Measurements from ENCODE around the gene WDR7.

Gene WDR7

DNA sequence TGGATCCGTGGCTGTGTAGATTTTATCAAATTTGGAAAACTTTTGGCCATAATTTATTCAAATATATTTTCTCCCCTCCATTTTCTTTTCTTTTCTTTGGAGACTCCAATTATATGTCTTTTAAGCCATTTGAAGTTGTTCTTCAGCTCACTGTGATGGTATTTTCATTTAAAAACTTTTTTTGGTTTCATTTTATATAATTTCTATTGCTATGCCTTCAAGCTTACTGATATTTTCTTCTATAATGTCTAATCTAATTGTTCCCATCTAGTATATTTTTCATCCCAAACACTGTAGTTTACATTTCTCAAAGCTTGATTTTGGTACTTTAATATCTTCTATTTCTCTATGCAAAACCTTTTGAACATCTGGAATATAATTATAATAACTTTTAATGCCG is 72.5 kb downstream of the WDR7 start:
- no peak for DNase-seq

DNA sequence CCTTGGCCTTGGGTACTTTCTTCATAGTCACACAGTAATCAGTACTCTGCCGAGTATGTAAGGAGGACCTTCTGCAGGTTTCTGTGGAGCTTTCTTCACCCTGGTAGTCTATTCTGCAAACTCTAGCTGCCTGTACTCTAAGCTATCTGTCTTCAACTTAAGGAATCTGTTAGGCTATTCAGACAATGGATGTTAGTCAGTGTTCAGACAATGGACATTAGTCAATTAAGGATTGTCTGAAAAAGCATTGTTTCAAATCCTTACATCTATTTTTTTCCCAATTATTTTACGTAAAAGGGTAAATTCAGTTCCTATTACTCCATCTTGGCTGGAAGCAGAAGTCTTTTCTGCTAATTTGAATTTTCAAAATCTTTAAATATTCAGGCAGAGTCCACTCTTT is 75.7 kb downstream of the WDR7 start:
- DNase-seq: no peak

DNA sequence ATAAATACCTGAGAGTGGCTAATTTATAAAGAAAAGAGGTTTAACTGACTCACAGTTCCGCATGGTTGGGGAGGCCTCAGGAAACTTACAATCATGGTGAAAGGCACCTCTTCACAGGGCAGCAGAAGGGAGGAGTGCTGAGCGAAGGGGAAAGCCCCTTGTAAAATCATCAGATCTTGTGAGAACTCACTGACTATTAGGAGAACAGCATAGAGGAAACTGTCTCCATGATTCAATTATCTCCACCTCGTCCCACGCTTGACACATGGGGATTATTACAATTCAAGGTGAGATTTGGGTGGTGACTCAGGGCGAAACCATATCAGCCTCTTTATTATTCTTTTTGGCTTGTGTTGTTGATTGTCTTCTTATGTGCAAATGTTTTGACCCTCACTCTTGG is 76.2 kb downstream of the WDR7 start:
- no peak for DNase-seq

DNA sequence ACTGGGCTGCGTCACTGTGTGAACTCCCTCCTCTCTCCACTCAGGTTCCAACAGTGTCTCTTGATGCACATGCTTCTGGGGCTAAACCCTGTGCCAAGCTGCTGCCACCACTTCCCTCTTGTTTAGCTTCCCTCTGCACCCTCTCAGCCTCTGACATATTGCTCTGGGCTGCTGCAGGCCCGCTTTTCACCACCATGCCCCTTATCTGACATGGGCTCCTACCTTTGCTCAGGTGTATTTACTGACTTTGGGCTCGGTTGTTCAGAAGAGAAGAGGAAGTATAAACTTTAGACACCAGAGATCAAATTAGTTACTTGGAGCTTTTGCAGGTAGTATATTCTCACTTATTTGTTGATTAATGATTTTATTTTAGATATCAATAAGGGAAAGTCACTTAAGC is 77.6 kb downstream of the WDR7 start:
- no peak for DNase-seq

DNA sequence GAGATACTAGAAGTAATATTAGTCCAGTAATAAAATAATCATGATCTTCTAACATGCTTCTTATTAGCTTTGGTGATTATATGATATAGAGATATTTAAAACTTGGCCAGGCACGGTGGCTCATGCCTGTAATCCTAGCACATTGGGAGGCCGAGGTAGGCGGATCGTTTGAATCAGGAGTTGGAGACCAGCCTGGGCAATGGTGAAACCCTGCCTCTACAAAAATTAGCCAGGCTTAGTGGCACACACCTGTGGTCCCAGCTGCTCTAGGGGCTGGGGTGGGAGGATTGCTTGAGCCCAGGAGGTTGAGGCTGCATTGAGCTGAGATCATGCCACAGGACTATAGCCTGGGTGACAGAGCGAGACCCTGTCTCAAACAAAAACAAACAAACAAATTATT is 87.0 kb downstream of the WDR7 start:
- no peak for DNase-seq

DNA sequence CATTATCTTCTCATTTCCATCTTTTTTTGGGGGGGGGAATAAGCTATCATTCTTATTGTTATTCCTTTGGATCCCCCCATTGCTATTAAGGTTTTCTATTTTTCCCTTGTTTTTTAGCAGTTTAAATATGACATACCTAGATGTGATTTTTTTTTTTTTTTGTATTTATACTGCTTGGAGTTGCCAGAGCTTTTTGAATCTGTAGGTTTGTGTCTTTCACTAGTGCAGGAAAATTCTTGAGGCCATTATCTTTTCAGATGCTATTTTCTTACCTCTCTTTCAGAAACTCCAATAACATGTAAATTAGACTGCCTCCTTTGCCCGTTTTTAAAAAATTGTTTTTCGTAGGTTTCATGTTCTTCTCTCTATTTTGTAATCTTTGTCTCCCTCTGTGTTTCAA is 88.6 kb downstream of the WDR7 start:
- DNase-seq: no peak

DNA sequence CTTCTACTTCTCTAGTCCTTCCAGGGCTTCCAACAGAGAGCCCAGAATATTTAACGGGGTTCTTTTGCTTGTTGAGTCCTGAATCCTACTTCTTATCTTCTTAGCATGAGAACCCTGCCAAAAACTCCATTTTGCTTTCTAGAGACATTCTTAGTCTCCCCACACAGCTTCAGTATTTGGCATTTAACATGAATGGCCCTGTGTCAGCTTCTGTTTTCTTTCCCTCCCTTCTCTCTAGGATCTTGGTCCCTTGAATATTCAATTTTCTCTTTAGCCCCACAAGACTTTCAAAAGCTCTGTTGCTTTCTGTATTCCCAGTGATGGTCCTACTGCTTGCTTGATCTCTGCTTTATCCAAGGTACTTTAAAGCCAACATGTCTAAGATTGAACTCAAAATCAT is 89.5 kb downstream of the WDR7 start:
- no peak for DNase-seq

DNA sequence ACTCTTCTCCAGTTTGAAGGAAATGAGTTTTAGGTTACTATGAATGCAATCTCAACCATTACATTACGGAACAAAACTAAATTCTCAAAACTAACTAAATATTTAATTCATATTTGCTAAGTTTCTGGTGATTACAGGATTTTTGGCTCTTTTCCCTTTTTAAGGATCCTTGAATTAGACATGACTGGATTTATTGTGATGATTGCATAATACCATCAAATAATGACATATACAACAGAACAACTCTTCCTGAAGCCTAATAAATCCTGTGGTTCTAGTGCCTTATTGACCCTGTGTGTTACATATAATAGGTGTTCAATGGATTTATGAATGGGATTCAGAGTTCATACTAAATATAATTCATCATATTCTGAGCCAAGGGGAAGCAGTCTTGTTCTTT is 90.5 kb downstream of the WDR7 start:
- DNase-seq: no peak

DNA sequence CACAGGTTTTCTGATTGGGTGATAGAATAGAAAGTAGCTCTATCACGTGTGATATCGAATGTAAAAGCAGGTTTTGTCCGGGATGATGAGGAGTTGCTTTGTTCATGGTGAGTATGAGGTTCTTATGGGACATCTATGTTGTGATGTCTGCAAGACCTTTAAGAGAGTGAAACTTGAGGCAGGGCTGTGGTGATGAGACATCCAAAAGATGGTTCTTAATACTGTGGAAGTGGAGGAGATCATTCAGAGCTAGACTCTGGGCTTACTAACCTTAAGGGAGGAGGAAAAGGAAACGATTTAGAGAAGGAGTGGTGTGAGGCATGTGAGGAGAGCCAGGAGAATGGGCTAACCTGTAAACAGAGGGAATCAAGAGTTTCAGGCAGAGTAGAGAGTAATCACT is 92.0 kb downstream of the WDR7 start:
- no peak for DNase-seq

DNA sequence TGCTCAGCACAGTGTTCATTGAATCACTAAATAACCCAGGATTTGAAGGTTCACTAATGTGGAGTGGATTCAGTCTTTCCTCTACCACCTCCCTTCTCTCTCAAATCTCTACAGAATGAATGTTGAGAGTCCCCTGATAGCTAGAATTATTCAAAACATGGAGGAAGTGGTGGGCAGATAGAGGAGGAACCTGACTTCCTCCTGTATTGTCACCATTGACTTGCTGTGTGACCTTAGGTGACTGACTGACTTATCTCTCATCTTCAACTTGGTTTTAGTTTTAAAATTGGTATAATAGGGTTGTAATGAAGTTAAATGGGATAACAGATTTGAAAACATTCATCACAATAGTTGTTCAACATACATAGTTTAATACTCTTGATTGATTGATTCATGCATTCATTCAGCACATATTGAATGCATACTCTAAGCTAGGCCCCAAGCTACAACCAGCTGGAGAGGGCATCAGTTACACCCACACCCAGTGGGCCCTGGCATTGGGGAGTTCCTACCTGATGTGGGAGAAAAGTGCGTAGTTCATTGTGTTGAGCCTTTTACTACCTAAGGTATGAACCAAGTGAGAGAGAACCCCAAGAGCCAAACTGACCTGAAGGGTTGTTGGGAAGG is 96.0 kb downstream of the WDR7 start:
- DNase-seq: no peak

DNA sequence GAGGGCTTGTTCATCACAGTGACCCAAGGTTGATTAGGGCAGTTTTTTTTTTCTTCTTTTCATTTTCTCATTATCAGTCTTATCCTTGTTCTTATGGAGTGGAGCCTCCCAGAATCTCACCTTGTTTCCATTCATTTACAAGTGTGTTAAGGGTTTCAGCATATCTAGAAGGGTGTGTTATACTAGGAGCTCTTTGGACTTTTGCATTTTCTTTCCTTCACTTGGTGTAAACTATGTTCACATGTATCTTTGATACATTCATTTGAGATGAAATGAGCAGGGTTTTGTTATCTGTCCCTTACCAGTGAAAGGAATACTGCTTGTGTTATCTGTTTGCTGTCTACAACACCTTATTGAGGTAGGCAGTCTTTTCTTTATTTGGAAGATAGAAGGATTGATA is 96.7 kb downstream of the WDR7 start:
- no peak for DNase-seq

DNA sequence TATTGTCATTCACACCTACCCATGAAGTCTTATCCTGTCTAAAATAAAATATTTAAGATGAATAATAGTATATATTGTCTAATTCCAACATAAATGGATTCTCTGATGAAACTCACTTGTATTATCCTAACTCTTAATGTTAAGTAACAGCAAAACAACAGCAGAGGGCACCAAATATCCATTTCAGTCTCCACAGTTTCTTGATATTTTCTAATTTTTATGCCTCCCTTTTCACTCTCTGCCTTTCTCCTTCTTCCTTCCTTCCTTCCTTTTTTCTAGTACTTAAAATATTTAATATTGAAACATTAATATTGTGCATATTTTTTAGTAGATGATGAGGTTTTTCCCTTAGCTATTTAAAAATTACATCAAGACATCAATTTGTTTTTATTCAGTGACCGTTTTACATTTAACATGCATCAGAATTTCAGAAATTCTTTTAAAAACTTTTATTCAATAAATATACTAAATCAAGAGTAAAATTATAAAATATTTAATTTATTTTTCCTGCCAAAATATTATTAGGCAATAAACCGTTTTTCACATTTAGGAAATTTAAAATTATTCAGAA is 97.6 kb downstream of the WDR7 start:
- DNase-seq: no peak

DNA sequence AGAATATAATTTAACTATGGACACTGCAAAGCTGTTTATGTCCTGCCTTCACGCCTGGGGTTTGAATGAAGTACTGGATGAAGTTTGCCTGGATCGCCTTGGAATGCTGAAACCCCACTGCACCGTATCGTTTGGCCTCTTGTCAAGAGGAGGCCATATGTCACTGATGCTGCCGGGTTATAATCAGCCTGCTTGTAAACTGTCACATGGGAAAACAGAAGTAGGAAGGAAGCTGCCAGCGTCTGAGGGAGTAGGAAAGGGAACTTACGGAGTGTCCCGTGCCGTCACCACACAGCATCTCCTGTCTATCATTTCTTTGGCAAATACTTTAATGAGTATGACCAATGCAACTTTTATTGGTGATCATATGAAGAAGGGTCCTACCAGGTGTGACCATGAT is 105.8 kb downstream of the WDR7 start:
- DNase-seq: no peak

DNA sequence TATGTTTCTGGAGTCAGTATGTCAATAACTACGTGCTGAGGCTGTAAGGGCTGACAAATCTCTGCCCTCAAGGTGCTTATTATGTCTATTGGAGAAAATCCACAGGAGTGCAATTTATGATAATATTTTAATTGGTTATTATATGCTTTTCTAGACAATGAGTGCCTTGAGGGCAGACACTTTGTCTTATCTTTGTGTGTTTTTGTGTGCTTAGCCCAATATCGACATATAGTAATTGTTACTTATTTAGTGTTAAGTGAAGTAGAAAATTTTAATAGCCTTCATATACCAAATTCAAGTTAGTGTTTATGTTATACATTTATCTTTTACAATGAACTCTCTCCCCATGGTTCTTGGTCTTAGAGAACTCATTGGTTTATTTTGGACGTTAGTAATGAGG is 118.9 kb downstream of the WDR7 start:
- DNase-seq: no peak

DNA sequence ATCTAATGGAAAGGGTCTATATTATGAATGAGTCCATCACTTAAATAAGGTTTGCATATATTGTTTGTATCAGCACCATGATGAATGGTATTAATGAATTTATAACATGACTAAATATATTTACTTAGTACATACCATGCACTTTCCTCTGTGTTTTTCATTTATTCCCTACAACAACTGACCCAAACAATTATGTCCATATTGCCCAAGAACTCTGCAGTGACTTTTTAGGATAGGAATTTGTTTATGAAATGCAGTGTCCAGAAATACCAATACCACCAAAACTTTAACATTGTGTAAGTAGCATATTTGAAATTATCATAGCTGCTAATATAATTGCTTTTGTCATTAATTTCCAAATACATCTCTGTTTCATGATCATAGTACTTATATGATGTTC is 119.7 kb downstream of the WDR7 start:
- DNase-seq: no peak

DNA sequence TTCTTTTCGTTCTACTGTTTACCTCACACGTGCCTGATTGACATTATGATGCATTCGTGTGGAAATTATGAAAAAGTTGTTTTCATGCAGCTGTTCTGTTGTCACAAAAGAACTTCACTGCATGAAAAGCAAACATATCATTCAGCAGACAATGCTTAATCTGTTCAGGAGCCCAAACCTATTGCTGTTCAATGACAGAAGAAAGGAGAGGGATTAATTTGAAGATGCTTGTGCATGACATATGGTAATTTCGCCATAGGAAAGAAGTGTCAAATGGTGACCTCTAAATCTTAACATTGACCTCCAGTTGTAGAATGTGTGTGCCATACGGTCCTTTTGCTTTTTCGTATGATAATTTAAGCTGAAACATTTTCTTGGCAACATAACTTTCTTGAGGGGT is 124.5 kb downstream of the WDR7 start:
- DNase-seq: no peak

DNA sequence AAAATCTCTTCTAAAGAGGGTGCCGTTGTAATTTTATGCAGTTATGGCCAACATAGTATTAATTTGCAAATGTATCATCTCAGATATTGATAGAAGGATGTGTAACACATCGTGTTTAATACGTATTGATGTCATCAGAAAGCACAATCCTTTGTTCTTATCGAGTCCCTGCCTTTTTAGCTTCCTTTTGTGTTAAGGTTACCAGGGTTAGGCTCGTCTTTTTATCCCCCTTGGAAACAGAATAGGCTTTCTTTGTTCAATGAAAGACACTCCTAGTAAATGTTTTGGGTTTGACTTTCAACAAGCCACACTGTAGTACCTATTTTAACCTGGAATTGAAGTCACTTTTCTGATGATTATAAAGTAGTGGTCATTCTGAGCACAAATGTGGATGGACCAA is 136.2 kb downstream of the WDR7 start:
- DNase-seq: no peak

DNA sequence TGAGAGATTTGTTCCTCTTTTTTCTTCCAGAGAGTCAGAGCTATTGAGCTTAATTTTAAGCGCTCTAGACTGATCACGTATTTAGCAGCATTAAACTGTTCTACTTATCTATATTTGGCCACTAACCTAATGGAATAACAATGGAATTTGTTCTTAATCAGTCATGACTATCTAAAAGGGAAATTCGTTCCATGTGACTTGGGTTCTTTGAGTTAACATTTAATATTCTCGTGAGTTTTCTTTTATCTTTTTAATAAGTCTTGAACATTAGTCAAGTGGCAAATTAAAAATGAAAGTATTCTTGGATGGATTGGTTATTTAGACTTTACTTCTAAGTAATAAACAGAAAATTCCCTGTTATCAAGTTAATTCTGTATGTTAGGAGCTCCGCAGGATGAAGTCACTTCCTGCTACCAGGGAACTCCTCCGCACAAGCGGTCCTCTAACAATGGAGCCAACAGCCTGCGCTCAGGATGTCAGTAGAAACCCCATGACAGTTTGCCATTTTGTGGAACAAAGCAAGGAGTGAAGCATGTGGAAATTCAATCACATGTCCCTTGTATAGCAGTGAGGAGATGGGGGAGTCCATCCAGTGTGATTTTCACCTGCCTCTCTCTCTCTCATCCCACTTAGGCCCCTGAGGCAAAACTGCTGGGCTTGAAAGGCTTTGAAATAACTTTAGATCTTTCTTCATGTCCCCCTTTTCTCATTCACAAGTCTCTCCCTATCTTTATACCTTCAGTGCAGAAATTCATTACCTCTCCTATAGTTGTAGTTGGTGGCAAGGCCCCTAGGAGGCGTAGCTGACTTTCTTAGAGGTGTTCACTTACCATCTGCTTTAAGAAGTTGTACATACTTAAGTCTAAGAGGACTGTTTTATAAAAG is 138.1 kb downstream of the WDR7 start:
- peak in 1 of 4 experiments; percentile 1 for DNase-seq

DNA sequence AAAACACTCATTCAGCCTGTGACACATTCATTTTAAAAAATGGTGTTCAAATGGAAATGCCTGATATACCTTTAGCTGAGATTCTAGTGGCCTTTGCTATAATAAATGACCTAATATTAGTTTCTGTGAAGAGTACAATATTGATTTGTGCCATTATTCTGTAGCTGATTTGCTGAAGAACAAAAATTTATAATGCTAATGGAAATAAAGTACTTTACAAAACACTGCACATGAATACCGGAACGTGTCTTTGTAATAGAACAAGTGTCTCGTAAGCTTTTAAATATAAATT is 138.7 kb downstream of the WDR7 start:
- DNase-seq: no peak

DNA sequence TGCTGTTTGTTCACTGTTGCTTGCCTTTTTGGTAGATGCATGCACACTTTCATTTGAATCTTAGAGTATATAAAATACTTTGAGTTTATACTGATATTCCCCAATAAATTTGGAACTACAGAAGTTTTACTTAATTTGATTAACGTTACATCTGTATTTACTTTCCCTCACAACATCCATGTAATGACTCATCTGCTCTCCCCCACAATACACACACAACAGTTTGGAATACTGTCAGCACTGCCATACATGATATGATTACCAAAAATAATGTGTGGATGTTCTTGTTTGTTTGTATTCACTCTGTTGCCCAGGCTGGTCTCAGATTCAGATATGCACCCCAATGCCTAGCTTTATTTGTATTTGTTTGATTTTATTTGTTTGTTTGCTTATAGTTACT is 144.2 kb downstream of the WDR7 start:
- DNase-seq: no peak

DNA sequence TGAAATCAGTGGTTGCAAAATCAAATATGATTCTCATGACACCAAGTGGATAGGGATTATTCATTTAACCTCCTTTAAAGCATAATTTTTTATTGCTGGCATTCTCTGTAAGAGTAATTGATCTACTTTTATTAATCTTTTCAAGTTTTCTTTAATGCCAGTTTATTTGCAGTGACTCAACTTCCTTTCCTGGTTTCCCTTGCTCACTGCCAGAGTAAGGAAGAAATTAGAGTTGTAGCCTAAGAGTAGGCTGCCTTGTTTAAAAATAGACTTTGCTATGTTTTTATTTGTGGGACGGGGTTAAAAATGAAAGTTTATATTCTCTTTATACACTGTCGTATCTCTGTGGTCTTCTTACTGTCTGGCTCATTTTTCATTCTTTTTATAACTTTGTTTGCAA is 148.6 kb downstream of the WDR7 start:
- no peak for DNase-seq

DNA sequence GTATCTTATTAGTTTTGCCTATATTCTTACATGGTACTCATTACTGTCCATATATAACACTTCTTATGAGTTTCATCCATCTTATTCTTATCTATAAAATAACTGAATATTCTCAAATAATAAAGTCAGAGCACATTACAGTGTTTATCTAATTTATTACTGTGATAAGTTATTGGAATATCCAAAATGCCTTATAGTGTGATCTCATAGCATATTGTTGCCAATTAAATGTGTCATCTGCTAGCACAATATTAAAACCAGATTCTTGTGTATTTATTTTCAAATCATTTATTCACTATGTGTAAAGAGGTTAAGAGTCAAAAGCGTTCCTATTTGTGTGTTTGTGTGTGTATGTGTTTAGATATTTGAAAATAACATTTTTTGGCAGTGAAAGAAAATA is 151.9 kb downstream of the WDR7 start:
- DNase-seq: no peak

DNA sequence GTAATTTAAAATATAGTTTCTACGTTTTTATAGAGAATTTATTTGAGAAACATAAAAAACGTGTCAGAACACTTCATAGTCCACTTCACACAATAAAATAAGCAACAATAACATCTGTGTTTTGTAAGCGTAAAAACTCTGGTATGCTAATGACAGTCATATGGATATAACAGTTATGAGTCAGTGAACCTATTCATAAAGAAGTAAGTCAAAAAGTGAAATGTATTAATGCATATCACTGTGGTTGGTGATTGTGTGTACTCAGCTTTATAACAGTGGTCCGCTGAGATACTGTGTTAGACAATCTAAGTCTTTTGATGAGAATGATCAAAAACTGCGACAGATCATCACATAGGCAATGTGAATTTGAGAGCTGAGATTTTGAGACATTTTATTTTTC is 153.2 kb downstream of the WDR7 start:
- DNase-seq: no peak

DNA sequence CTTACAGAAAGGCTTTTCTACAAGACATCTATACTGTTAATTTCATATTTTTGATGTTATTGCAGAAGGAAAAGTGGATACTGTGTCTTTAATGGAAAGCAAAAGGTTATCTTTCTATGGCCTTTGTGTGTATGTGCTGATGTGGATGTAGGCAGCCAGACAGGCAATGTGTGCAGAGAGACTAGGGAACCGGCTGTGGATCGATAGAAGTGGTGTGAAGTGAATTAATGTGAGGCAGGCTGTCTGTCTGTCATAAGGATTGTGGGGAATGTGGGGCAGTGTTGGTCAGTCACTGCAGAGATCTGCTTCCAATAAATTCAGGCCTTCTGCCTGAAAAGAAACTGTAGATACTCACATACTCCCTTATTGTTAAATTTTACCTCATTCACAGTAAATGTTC is 156.7 kb downstream of the WDR7 start:
- DNase-seq: no peak

DNA sequence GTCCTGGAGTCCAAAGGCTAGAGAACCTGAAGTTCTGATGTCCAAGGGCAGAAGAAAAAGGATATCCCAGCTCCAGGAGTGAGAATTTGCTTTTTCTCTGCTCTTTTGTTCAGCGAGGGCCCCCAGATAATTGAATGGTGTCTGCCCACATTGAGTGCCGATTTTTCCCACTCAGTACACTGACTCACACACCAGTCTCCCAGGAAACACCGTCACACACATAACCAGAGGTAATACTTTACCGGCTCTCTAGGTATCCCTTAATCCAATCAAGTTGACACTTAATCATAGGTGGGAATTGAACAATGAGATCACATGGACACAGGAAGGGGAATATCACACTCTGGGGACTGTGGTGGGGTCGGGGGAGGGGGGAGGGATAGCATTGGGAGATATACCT is 161.5 kb downstream of the WDR7 start:
- DNase-seq: no peak

All from activated naive CD4-positive, alpha-beta T cell (primary cell).